GM23338 (cell line): ENCODE data around the gene GRK5. TPM values are rescaled to one million over a fixed set of nuclear protein-coding genes. Genes with fewer than 3 reads are reported as not detected.

Source experiments
- ATAC-seq: fragments of 200-7000 bp; cut with Tn5 transposase; 3 replicates; pipeline ENCODE4 v1.9.1; 2020
- DNase-seq: peaks from one replicate; pipeline ENCODE4 v3.0.0-alpha.2; 2015; ENCODE audit warnings: low spot score
- H2AFZ ChIP-seq: fragments of 200-600 bp; sonication (generic); 2 replicates; pipeline ENCODE4 v1.8.0; 2016; ENCODE audit warnings: antibody characterized with exemption, mild to moderate bottlenecking, moderate library complexity
- H3F3A ChIP-seq: fragments of 200-600 bp; sonication (generic); replicated peaks from 2 replicates; pipeline ENCODE4 v1.8.0; 2017; ENCODE audit warnings: antibody characterized with exemption, mixed run types, low read depth
- H3K27ac ChIP-seq: fragments of 200-600 bp; sonication (generic); 2 replicates; pipeline ENCODE4 v1.6.1; 2016; ENCODE audit warnings: low read depth
- H3K27me3 ChIP-seq: fragments of 200-600 bp; sonication (generic); 2 replicates; pipeline ENCODE4 v1.8.0; 2016; ENCODE audit warnings: mild to moderate bottlenecking, mixed run types, moderate library complexity; ENCODE audit not compliant: insufficient read depth
- H3K36me3 ChIP-seq: fragments of 200-600 bp; sonication (generic); 2 replicates; pipeline ENCODE4 v1.8.0; 2016; ENCODE audit warnings: mild to moderate bottlenecking; ENCODE audit not compliant: insufficient read depth
- H3K4me1 ChIP-seq: fragments of 200-600 bp; sonication (generic); 2 replicates; pipeline ENCODE4 v1.8.0; 2016; ENCODE audit warnings: mild to moderate bottlenecking, moderate library complexity; ENCODE audit not compliant: insufficient read depth
- H3K4me2 ChIP-seq: fragments of 200-600 bp; sonication (generic); 2 replicates; pipeline ENCODE4 v1.7.1; 2017; ENCODE audit warnings: mixed run types
- H3K4me3 ChIP-seq: fragments of 200-600 bp; sonication (generic); 2 replicates; pipeline ENCODE4 v1.6.1; 2016; ENCODE audit warnings: mixed run types
- H3K79me2 ChIP-seq: fragments of 200-600 bp; sonication (generic); replicated peaks from 2 replicates; pipeline ENCODE4 v1.8.0; 2017; ENCODE audit warnings: mild to moderate bottlenecking; ENCODE audit not compliant: insufficient read depth
- H3K9me2 ChIP-seq: fragments of 200-600 bp; sonication (generic); 2 replicates; pipeline ENCODE4 v1.8.0; 2017; ENCODE audit not compliant: insufficient read depth
- H4K20me1 ChIP-seq: fragments of 200-600 bp; sonication (generic); replicated peaks from 2 replicates; pipeline ENCODE4 v1.8.0; 2017; ENCODE audit warnings: mild to moderate bottlenecking; ENCODE audit not compliant: insufficient read depth
- H3K27ac Mint-ChIP-seq: 2 replicates; pipeline ENCODE4 v1.8.0; 2020; ENCODE audit warnings: inconsistent platforms, mild to moderate bottlenecking, moderate library complexity, mixed read lengths
- H3K27me3 Mint-ChIP-seq: 3 replicates; pipeline ENCODE4 v1.8.0; 2022; ENCODE audit warnings: low read depth, mild to moderate bottlenecking, moderate library complexity, mixed read lengths, inconsistent platforms; ENCODE audit not compliant: insufficient read depth, poor library complexity
- H3K36me3 Mint-ChIP-seq: 3 replicates; pipeline ENCODE4 v1.8.0; 2021; ENCODE audit warnings: low read depth, mild to moderate bottlenecking, inconsistent platforms, moderate library complexity, mixed read lengths
- H3K4me1 Mint-ChIP-seq: 3 replicates; pipeline ENCODE4 v1.8.0; 2020; ENCODE audit warnings: mild to moderate bottlenecking, inconsistent platforms, mixed read lengths
- H3K4me3 Mint-ChIP-seq: 3 replicates; pipeline ENCODE4 v1.8.0; 2021; ENCODE audit warnings: moderate library complexity, mild to moderate bottlenecking, inconsistent platforms, mixed read lengths
- H3K9me3 Mint-ChIP-seq: 3 replicates; pipeline ENCODE4 v1.8.0; 2020; ENCODE audit warnings: moderate library complexity, mild to moderate bottlenecking, inconsistent platforms, mixed read lengths
- CREB1 ChIP-seq: fragments of 250-450 bp; sonication (Bioruptor Pico); IDR thresholded peaks from 2 replicates; pipeline ENCODE4 v1.5.0; 2020; ENCODE audit warnings: low read depth, mild to moderate bottlenecking, moderate library complexity
- CTCF ChIP-seq, 2 experiments: fragments of 200-600 bp in 1 of 2; sonication (generic) in 1 of 2; conservative IDR thresholded peaks; 2 replicates each; pipeline versions ENCODE4 v1.5.1 to v1.6.1; 2016 to 2017; ENCODE audit warnings: antibody characterized with exemption in 2 of 2, low read depth in 2 of 2, mild to moderate bottlenecking in 2 of 2, moderate library complexity in 1 of 2
- ETS1 ChIP-seq: IDR thresholded peaks from 2 replicates; pipeline ENCODE4 v1.6.1; 2016; ENCODE audit warnings: antibody characterized with exemption
- EZH2 ChIP-seq: fragments of 200-600 bp; sonication (generic); IDR thresholded peaks from one replicate; pipeline ENCODE4 v1.8.0; 2017; ENCODE audit warnings: antibody characterized with exemption, mild to moderate bottlenecking, low read depth; ENCODE audit not compliant: unreplicated experiment
- EZH2phosphoT487 ChIP-seq: fragments of 200-600 bp; sonication (generic); IDR thresholded peaks from one replicate; pipeline ENCODE4 v1.8.1; 2018; ENCODE audit warnings: antibody characterized with exemption; ENCODE audit not compliant: unreplicated experiment
- JUNB ChIP-seq: IDR thresholded peaks from one replicate; pipeline ENCODE4 v1.6.1; 2016; ENCODE audit warnings: antibody characterized with exemption; ENCODE audit not compliant: unreplicated experiment
- NANOG ChIP-seq: IDR thresholded peaks from 2 replicates; pipeline ENCODE4 v1.6.1; 2016; ENCODE audit warnings: antibody characterized with exemption, borderline replicate concordance
- POLR2AphosphoS5 ChIP-seq: IDR thresholded peaks from 2 replicates; pipeline ENCODE4 v1.6.1; 2016; ENCODE audit warnings: antibody characterized with exemption, low read depth
- REST ChIP-seq: IDR thresholded peaks from one replicate; pipeline ENCODE4 v1.6.1; 2018; ENCODE audit warnings: antibody characterized with exemption; ENCODE audit not compliant: unreplicated experiment
- STAT1 ChIP-seq: IDR thresholded peaks from one replicate; pipeline ENCODE4 v1.6.1; 2016; ENCODE audit warnings: antibody characterized with exemption; ENCODE audit not compliant: unreplicated experiment
- ZNF114 ChIP-seq: fragments of 250-450 bp; sonication (Bioruptor Pico); IDR thresholded peaks from 2 replicates; pipeline ENCODE4 v1.5.0; 2020; ENCODE audit warnings: mild to moderate bottlenecking, moderate library complexity
- ZNF331 ChIP-seq: fragments of 250-450 bp; sonication (Bioruptor Pico); IDR thresholded peaks from 2 replicates; pipeline ENCODE4 v1.5.0; 2020; ENCODE audit warnings: low read depth, mild to moderate bottlenecking, moderate library complexity
- ZNF462 ChIP-seq: fragments of 250-450 bp; sonication (Bioruptor Pico); IDR thresholded peaks from 2 replicates; pipeline ENCODE4 v1.5.0; 2020; ENCODE audit warnings: mild to moderate bottlenecking, moderate library complexity
- polyA plus RNA-seq: library from polyadenylated mRNA; unstranded; fragments of >200 nt; fragmentation: Nextera tagmentation; extraction: Ambion mirVana; gene quantifications from 2 replicates; pipeline ENCODE4 v1.2.1, GENCODE V29; 2016
- total RNA-seq: library from RNA; depleted of rRNA; stranded (reverse); fragments of >200 nt; shearing (Covaris generic); gene quantifications from 2 replicates; pipeline ENCODE4 v1.2.3, GENCODE V29; 2014

The GRK5 gene
- total and polyA plus RNA-seq, 2 experiments from 2014 or later, result 0.53 to 2.0 TPM

- peaks cover 53% of the 10 kb centered on the region for H3K27me3 Mint-ChIP-seq
- H3F3A ChIP-seq, result no peaks in the 10 kb centered on the region
- no peak overlapping the region for H3K4me3 ChIP-seq
- no peak overlapping the region for H3K27ac Mint-ChIP-seq
- H3K4me2 ChIP-seq, result no peak overlapping the region
- no peaks in the 10 kb centered on the region for H4K20me1 ChIP-seq
- H3K4me1 Mint-ChIP-seq, result peaks cover 20% of the 10 kb centered on the region; the same call in 2 of the 3 replicates
- peaks cover 33% of the 10 kb centered on the region for H3K27me3 ChIP-seq
- no peaks in the 10 kb centered on the region for H3K79me2 ChIP-seq
- no peaks in the 10 kb centered on the region for H3K9me3 Mint-ChIP-seq
- no peak for DNase-seq
- H3K4me3 Mint-ChIP-seq, result no peak overlapping the region
- H3K36me3 Mint-ChIP-seq, result no peaks in the 10 kb centered on the region
- ATAC-seq, result no peak
- no peaks in the 10 kb centered on the region for H3K9me2 ChIP-seq
- H3K27ac ChIP-seq, result no peak overlapping the region
- no peak overlapping the region for H2AFZ ChIP-seq
- H3K36me3 ChIP-seq, result no peaks in the 10 kb centered on the region
- TF ChIP-seq CREB1 (CRISPR knock-in tag), result no peak
- TF ChIP-seq EZH2, result no peak
- no peak for TF ChIP-seq JUNB
- no peak for TF ChIP-seq ETS1
- no peak for TF ChIP-seq STAT1
- TF ChIP-seq CTCF (conservative IDR thresholded peaks at IDR 0.05; ENCODE audit: low read depth in 2 of 2), result no peak
- no peak for TF ChIP-seq ZNF114 (CRISPR knock-in tag)
- TF ChIP-seq POLR2AphosphoS5, result no peak
- TF ChIP-seq REST, result no peak
- TF ChIP-seq EZH2phosphoT487, result no peak
- no peak for TF ChIP-seq ZNF462
- TF ChIP-seq ZNF331, result no peak
- TF ChIP-seq NANOG, result no peak
- peaks cover 6% of the 10 kb centered on the region; the same call in 1 of the 2 replicates for H3K4me1 ChIP-seq
Measured at GRCh38 chr10:119481781-119482426, 274.5 kb downstream of the GRK5 start.
